Activated effector memory CD4-positive, alpha-beta T cell treated with Interleukin-2 at 50 U/mL for 16 hours (primary cell): ENCODE measurements around the gene TRIM43B.
"Not testable (repeated sequence)": the region's sequence is repeated elsewhere in the genome, so short reads cannot be mapped to it uniquely, and the experiment has no call there.

Experiments
- DNase-seq: peaks from one replicate; pipeline ENCODE4 v3.0.0-alpha.2; 2020

TRIM43B gene

GRCh38 chr2:95433373-95433772 lies 51.2 kb downstream of the TRIM43B start:
- not testable (repeated sequence) for DNase-seq

- not testable (repeated sequence) for DNase-seq
Observed at GRCh38 chr2:95429748-95430467, 54.6 kb downstream of the TRIM43B start.

GRCh38 chr2:95427196-95427867 lies 57.2 kb downstream of the TRIM43B start:
- DNase-seq, result not testable (repeated sequence)
